ENCODE data around the gene WDR7.

Gene WDR7

DNA sequence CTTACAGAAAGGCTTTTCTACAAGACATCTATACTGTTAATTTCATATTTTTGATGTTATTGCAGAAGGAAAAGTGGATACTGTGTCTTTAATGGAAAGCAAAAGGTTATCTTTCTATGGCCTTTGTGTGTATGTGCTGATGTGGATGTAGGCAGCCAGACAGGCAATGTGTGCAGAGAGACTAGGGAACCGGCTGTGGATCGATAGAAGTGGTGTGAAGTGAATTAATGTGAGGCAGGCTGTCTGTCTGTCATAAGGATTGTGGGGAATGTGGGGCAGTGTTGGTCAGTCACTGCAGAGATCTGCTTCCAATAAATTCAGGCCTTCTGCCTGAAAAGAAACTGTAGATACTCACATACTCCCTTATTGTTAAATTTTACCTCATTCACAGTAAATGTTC lies 156.7 kb downstream of the WDR7 start:
- H3F3A ChIP-seq (ENCODE audit: insufficient read depth, low read length), result no peaks in the 10 kb centered on the region
- no peak overlapping the region for H3K9ac ChIP-seq (ENCODE audit: low read length)
- H2AFZ ChIP-seq (ENCODE audit: low read length), result no peak overlapping the region
- H3K79me2 ChIP-seq (ENCODE audit: insufficient read depth, low read length), result no peaks in the 10 kb centered on the region
- H3K27me3 ChIP-seq (ENCODE audit: insufficient read depth, low read length), result no peaks in the 10 kb centered on the region
- no peaks in the 10 kb centered on the region for H3K9me2 ChIP-seq (ENCODE audit: low read depth, low read length)
- H3K9me3 ChIP-seq (ENCODE audit: low read length), result no peaks in the 10 kb centered on the region
- H3K4me2 ChIP-seq (ENCODE audit: low read length), result no peak overlapping the region
- no peaks in the 10 kb centered on the region for H3K4me1 ChIP-seq (ENCODE audit: insufficient read depth, low read length, severe bottlenecking)
- no peak overlapping the region for H3K4me3 ChIP-seq (ENCODE audit: low read depth, low read length, poor library complexity, severe bottlenecking)
- no peak for TF ChIP-seq EZH2 (IDR thresholded peaks at IDR 0.05; ENCODE audit: borderline replicate concordance, low read length)
- TF ChIP-seq, protein P1, sequence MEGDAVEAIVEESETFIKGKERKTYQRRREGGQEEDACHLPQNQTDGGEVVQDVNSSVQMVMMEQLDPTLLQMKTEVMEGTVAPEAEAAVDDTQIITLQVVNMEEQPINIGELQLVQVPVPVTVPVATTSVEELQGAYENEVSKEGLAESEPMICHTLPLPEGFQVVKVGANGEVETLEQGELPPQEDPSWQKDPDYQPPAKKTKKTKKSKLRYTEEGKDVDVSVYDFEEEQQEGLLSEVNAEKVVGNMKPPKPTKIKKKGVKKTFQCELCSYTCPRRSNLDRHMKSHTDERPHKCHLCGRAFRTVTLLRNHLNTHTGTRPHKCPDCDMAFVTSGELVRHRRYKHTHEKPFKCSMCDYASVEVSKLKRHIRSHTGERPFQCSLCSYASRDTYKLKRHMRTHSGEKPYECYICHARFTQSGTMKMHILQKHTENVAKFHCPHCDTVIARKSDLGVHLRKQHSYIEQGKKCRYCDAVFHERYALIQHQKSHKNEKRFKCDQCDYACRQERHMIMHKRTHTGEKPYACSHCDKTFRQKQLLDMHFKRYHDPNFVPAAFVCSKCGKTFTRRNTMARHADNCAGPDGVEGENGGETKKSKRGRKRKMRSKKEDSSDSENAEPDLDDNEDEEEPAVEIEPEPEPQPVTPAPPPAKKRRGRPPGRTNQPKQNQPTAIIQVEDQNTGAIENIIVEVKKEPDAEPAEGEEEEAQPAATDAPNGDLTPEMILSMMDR (IDR thresholded peaks at IDR 0.05; ENCODE audit: low read length), result no peak
- no peak overlapping the region for H3K27ac ChIP-seq (ENCODE audit: low read depth, low read length, poor library complexity, severe bottlenecking)
- no peaks in the 10 kb centered on the region for H3K36me3 ChIP-seq (ENCODE audit: insufficient read depth, low read length)
- H4K20me1 ChIP-seq (ENCODE audit: insufficient read depth, low read length), result no peaks in the 10 kb centered on the region

- no peak overlapping the region for H2AFZ ChIP-seq (ENCODE audit: low read length)
- no peak overlapping the region for H3K4me2 ChIP-seq (ENCODE audit: low read length)
- no peak overlapping the region for H3K4me3 ChIP-seq (ENCODE audit: low read depth, low read length, poor library complexity, severe bottlenecking)
- no peak overlapping the region for H3K27ac ChIP-seq (ENCODE audit: low read depth, low read length, poor library complexity, severe bottlenecking)
- no peaks in the 10 kb centered on the region for H3K27me3 ChIP-seq (ENCODE audit: insufficient read depth, low read length)
- no peaks in the 10 kb centered on the region for H3K36me3 ChIP-seq (ENCODE audit: insufficient read depth, low read length)
- H3K9ac ChIP-seq (ENCODE audit: low read length), result no peak overlapping the region
- H3K9me3 ChIP-seq (ENCODE audit: low read length), result no peaks in the 10 kb centered on the region
- no peaks in the 10 kb centered on the region for H3K4me1 ChIP-seq (ENCODE audit: insufficient read depth, low read length, severe bottlenecking)
- no peaks in the 10 kb centered on the region for H3K79me2 ChIP-seq (ENCODE audit: insufficient read depth, low read length)
- no peak for TF ChIP-seq EZH2 (IDR thresholded peaks at IDR 0.05; ENCODE audit: borderline replicate concordance, low read length)
- TF ChIP-seq, protein P1 (IDR thresholded peaks at IDR 0.05; ENCODE audit: low read length), result no peak
- no peaks in the 10 kb centered on the region for H3K9me2 ChIP-seq (ENCODE audit: low read depth, low read length)
- no peaks in the 10 kb centered on the region for H4K20me1 ChIP-seq (ENCODE audit: insufficient read depth, low read length)
- H3F3A ChIP-seq (ENCODE audit: insufficient read depth, low read length), result no peaks in the 10 kb centered on the region
Measured at GRCh38 chr18:56812674-56813073, 161.5 kb downstream of the WDR7 start.

DNA sequence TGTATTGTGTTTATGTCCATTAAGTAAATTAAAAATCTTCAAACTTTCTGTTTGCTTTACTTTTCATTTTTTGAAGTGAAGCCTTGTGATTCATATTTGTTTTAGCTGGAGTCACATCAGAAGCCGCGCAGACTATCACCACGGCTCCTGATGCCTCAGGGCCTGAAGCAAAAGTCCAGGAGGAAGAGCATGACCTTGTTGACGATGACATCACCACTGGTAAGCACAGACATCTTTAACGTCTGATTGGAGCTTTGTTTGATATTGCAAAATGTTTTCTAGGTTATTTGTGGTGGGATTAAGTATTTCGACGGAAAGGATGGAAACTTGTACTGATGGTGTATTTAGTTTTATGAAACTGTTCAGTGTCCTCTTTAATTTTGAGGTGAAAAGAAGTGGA lies 164.8 kb downstream of the WDR7 start:
- Histone ChIP-seq H3K27me3 (ENCODE audit: insufficient read depth, low read length) (no peaks in the 10 kb centered on the region), H3K9me2 (ENCODE audit: low read depth, low read length) (no peaks in the 10 kb centered on the region), H3K4me3 (ENCODE audit: low read depth, low read length, poor library complexity, severe bottlenecking) (no peak overlapping the region), H3K9me3 (ENCODE audit: low read length) (no peaks in the 10 kb centered on the region), H3K36me3 (ENCODE audit: insufficient read depth, low read length) (no peaks in the 10 kb centered on the region), H2AFZ (ENCODE audit: low read length) (no peak overlapping the region), H3F3A (ENCODE audit: insufficient read depth, low read length) (no peaks in the 10 kb centered on the region), H3K4me2 (ENCODE audit: low read length) (no peak overlapping the region), H3K9ac (ENCODE audit: low read length) (no peak overlapping the region), H4K20me1 (ENCODE audit: insufficient read depth, low read length) (no peaks in the 10 kb centered on the region), H3K27ac (ENCODE audit: low read depth, low read length, poor library complexity, severe bottlenecking) (no peak overlapping the region), H3K4me1 (ENCODE audit: insufficient read depth, low read length, severe bottlenecking) (no peaks in the 10 kb centered on the region), H3K79me2 (ENCODE audit: insufficient read depth, low read length) (no peaks in the 10 kb centered on the region)
- TF ChIP-seq, protein P1 (IDR thresholded peaks at IDR 0.05; ENCODE audit: low read length), result no peak
- TF ChIP-seq EZH2 (IDR thresholded peaks at IDR 0.05; ENCODE audit: borderline replicate concordance, low read length), result no peak

Data from OCI-LY1 (cell line).